ENCODE results near the gene ZGRF1. TPM values are rescaled to one million over a fixed set of nuclear protein-coding genes. Genes with fewer than 3 reads are reported as not detected.

ZGRF1 gene
- total and polyA plus RNA-seq, 2 experiments from 2014 or later, result 3.9 to 10.4 TPM

DNA sequence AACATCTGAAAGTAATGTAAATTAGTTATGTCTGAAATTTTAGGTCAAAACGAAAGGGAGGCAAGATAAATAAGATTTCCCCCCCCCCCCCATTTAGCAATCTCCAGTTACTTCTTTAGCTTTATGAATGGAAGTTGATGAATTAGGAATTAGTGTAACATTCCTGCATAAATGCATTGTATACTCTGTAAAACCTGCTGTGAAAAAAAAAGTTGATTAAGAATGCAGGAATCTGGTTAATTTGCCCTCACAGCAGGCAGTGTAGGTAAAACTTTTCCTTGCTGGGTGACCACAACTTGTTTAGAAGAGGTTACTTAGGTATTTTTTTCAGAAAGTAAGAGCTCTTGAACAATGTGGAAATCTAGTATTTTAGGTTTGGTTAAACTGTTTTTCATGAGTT is 15.5 kb upstream of the ZGRF1 start:
- H3K9me3 ChIP-seq (ENCODE audit: low read depth), result no peaks in the 10 kb centered on the region
- H3K27ac ChIP-seq, result no peak overlapping the region
- H3K4me3 ChIP-seq, result no peak overlapping the region
- H3K36me3 ChIP-seq, result peaks cover 24% of the 10 kb centered on the region
- peaks cover 43% of the 10 kb centered on the region for H3K4me1 ChIP-seq (ENCODE audit: low read depth)
- TF ChIP-seq, protein P1, sequence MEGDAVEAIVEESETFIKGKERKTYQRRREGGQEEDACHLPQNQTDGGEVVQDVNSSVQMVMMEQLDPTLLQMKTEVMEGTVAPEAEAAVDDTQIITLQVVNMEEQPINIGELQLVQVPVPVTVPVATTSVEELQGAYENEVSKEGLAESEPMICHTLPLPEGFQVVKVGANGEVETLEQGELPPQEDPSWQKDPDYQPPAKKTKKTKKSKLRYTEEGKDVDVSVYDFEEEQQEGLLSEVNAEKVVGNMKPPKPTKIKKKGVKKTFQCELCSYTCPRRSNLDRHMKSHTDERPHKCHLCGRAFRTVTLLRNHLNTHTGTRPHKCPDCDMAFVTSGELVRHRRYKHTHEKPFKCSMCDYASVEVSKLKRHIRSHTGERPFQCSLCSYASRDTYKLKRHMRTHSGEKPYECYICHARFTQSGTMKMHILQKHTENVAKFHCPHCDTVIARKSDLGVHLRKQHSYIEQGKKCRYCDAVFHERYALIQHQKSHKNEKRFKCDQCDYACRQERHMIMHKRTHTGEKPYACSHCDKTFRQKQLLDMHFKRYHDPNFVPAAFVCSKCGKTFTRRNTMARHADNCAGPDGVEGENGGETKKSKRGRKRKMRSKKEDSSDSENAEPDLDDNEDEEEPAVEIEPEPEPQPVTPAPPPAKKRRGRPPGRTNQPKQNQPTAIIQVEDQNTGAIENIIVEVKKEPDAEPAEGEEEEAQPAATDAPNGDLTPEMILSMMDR (IDR thresholded peaks at IDR 0.05; ENCODE audit: low read depth, low read length), result no peak
- H3K27me3 ChIP-seq, result no peaks in the 10 kb centered on the region
- no peak for DNase-seq (ENCODE audit: low read depth in 1 of 2, low spot score in 1 of 2)

DNA sequence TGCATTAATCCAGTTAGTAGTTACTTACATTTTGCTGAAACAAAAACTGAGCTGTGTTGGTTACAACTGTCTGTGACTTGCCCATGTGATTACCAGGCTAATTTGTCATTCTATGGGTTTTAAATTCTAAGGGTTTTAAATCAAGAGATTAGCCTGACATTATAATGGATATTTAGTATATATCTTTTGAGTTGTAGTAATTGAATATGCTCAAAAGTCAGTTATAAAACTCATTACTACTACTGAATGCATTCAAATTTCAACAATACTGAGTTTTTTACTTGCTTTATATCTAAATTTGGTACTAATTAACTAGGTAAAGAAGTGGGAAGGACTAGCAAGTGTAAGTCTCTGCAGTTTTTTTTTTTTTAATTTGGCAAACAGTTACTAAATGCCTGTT is 14.9 kb upstream of the ZGRF1 start:
- no peaks in the 10 kb centered on the region for H3K27me3 ChIP-seq
- H3K9me3 ChIP-seq (ENCODE audit: low read depth), result no peaks in the 10 kb centered on the region
- H3K4me3 ChIP-seq, result no peak overlapping the region
- H3K27ac ChIP-seq, result peak overlapping the region; percentile 56
- H3K4me1 ChIP-seq (ENCODE audit: low read depth), result peaks cover 45% of the 10 kb centered on the region
- TF ChIP-seq, protein P1 (IDR thresholded peaks at IDR 0.05; ENCODE audit: low read depth, low read length), result no peak
- H3K36me3 ChIP-seq, result peaks cover 18% of the 10 kb centered on the region
- DNase-seq (ENCODE audit: low read depth in 1 of 2, low spot score in 1 of 2), result no peak

DNA sequence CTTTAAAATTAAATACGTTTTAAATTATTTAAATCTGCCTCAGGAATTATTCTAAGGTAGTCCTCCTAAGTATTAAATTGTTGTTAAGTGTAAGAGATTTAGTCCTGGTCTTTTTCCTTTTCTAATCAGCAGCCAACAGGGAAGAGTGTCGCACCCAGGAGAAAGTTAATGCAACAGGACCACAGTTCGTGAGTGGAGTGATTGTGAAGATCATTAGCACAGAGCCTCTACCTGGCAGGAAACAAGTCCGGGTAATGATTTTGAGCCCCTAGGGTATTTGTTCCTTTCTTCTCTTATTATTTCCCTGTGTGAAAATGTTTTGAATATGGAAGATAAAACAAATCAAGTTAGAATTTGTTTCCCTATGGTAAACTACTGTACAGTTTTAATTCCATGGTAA is 13.6 kb upstream of the ZGRF1 start:
- no peak overlapping the region for H3K4me3 ChIP-seq
- H3K27ac ChIP-seq, result peak overlapping the region; percentile 96
- H3K4me1 ChIP-seq (ENCODE audit: low read depth), result peaks cover 45% of the 10 kb centered on the region

DNA sequence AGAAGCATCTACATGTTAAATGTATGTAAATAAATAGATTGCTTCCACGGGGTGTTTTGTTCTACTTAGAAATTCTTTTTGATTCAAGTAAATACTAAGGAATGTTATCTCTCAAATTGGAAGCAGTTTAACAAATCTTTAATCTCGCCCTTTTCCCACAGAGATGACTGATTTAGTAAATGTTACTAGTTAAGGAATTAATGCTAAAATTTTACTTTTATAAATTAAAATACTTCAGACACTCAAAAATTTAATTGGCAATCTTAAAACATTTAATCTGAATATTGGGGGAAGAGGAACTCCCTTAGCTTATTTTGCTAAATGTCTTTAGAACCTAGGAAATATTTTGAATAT is 12.3 kb upstream of the ZGRF1 start:
- DNase-seq (ENCODE audit: low read depth in 1 of 2, low spot score in 1 of 2), result no peak
- Histone ChIP-seq H3K4me3 (no peak overlapping the region), H3K9me3 (ENCODE audit: low read depth) (no peaks in the 10 kb centered on the region), H3K4me1 (ENCODE audit: low read depth) (peaks cover 45% of the 10 kb centered on the region), H3K36me3 (peaks cover 19% of the 10 kb centered on the region), H3K27ac (peak overlapping the region; percentile 96), H3K27me3 (no peaks in the 10 kb centered on the region)
- TF ChIP-seq, protein P1 (IDR thresholded peaks at IDR 0.05; ENCODE audit: low read depth, low read length), result no peak

More for the DNA sequence above, 13.6 kb upstream of the ZGRF1 start:
- no peak for DNase-seq (ENCODE audit: low read depth in 1 of 2, low spot score in 1 of 2)
- H3K9me3 ChIP-seq (ENCODE audit: low read depth), result no peaks in the 10 kb centered on the region
- peaks cover 17% of the 10 kb centered on the region for H3K36me3 ChIP-seq
- TF ChIP-seq, protein P1 (IDR thresholded peaks at IDR 0.05; ENCODE audit: low read depth, low read length), result no peak
- H3K27me3 ChIP-seq, result no peaks in the 10 kb centered on the region

DNA sequence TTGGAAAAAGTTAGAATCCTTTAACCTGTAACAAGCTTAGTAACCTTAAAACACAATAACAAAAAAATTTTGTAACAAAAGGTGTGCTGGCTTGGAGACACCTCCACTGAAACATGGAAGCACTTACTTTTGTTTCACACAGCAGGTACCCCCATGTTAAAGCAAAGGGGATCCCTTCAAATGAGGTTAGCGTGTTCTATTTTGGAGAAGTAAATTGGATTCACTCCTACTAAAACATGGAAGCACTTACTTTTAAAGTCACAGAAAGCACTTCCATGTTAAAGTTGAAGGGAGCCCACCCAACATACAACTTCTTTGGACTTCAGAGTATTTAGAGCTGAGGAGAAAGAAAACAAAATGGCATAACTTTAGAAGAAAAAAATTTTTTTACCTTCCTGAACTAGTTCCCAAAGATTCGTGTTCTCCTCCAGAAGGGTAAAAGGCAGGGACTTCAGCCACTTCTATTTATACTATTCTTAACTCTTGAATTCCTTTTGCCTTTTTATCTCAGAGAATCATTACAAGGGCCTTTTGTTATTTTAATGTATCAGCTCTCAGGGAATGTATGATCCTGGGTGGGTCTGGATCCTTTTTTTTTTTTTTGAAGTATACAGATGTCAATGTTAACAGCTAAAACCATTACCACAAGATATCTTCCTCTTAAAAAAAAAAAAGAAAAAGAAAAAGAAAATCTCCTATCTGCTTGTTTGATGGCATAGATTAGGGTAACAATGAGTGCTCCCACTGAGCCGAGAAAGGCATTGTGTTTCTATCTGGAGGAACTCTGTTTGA is 11.8 kb upstream of the ZGRF1 start:
- Histone ChIP-seq H3K27me3 (no peaks in the 10 kb centered on the region), H3K36me3 (peaks cover 14% of the 10 kb centered on the region), H3K4me3 (peak overlapping the region; percentile 6), H3K27ac (peak overlapping the region; percentile 96), H3K4me1 (ENCODE audit: low read depth) (peaks cover 45% of the 10 kb centered on the region), H3K9me3 (ENCODE audit: low read depth) (no peaks in the 10 kb centered on the region)
- no peak for DNase-seq (ENCODE audit: low read depth in 1 of 2, low spot score in 1 of 2)
- TF ChIP-seq, protein P1 (IDR thresholded peaks at IDR 0.05; ENCODE audit: low read depth, low read length), result no peak
